HG03457 (cell line): ENCODE measurements around the gene ISCU.
"Not testable (repeated sequence)": the region's sequence is repeated elsewhere in the genome, so short reads cannot be mapped to it uniquely, and the experiment has no call there.

ENCODE experiments used
- ATAC-seq: cut with Tn5 transposase; IDR thresholded peaks from one replicate; pipeline ENCODE4 v1.9.1; 2021; ENCODE audit warnings: moderate number of reproducible peaks; ENCODE audit not compliant: unreplicated experiment

The ISCU gene

GRCh38 chr12:108568338-108569154, 6.2 kb downstream of the ISCU start:
- peak; percentile 48 for ATAC-seq

GRCh38 chr12:108570743-108571608, 8.6 kb downstream of the ISCU start:
- ATAC-seq = no peak

- no peak for ATAC-seq
These were observed 9.3 kb downstream of the ISCU start for GRCh38 chr12:108571609-108572165.

GRCh38 chr12:108572166-108572790, 9.9 kb downstream of the ISCU start:
- ATAC-seq = no peak

- no peak for ATAC-seq
These were observed 10.9 kb downstream of the ISCU start for GRCh38 chr12:108573317-108573716.

GRCh38 chr12:108574276-108574675, 11.9 kb downstream of the ISCU start:
- ATAC-seq = not testable (repeated sequence)

GRCh38 chr12:108575199-108575912, 13.0 kb downstream of the ISCU start:
- no peak for ATAC-seq

- ATAC-seq = no peak
These were observed 14.4 kb downstream of the ISCU start for GRCh38 chr12:108576660-108577234.

GRCh38 chr12:108577458-108577857, 15.1 kb downstream of the ISCU start:
- no peak for ATAC-seq

GRCh38 chr12:108578264-108578663, 15.9 kb downstream of the ISCU start:
- ATAC-seq = no peak

GRCh38 chr12:108578813-108579212, 16.4 kb downstream of the ISCU start:
- no peak for ATAC-seq

GRCh38 chr12:108580531-108580930, 18.1 kb downstream of the ISCU start:
- no peak for ATAC-seq

GRCh38 chr12:108581311-108582227, 19.2 kb downstream of the ISCU start:
- ATAC-seq = no peak

GRCh38 chr12:108582509-108582908, 20.1 kb downstream of the ISCU start:
- no peak for ATAC-seq

GRCh38 chr12:108582978-108583770, 20.8 kb downstream of the ISCU start:
- no peak for ATAC-seq

- ATAC-seq = no peak
These were observed 21.6 kb downstream of the ISCU start for GRCh38 chr12:108583991-108584390.

GRCh38 chr12:108584456-108585065, 22.2 kb downstream of the ISCU start:
- no peak for ATAC-seq

- ATAC-seq = no peak
These were observed 23.5 kb downstream of the ISCU start for GRCh38 chr12:108585864-108586263.
